Measurements from ENCODE around the gene AMIGO3. TPM values are rescaled to one million over a fixed set of nuclear protein-coding genes. Genes with fewer than 3 reads are reported as not detected.
A peak's percentile ranks its signal among the peaks of the same experiment; 100 is the strongest.

Gene AMIGO3
- total RNA-seq, 1 experiment from 2014 or later, result not detected

DNA sequence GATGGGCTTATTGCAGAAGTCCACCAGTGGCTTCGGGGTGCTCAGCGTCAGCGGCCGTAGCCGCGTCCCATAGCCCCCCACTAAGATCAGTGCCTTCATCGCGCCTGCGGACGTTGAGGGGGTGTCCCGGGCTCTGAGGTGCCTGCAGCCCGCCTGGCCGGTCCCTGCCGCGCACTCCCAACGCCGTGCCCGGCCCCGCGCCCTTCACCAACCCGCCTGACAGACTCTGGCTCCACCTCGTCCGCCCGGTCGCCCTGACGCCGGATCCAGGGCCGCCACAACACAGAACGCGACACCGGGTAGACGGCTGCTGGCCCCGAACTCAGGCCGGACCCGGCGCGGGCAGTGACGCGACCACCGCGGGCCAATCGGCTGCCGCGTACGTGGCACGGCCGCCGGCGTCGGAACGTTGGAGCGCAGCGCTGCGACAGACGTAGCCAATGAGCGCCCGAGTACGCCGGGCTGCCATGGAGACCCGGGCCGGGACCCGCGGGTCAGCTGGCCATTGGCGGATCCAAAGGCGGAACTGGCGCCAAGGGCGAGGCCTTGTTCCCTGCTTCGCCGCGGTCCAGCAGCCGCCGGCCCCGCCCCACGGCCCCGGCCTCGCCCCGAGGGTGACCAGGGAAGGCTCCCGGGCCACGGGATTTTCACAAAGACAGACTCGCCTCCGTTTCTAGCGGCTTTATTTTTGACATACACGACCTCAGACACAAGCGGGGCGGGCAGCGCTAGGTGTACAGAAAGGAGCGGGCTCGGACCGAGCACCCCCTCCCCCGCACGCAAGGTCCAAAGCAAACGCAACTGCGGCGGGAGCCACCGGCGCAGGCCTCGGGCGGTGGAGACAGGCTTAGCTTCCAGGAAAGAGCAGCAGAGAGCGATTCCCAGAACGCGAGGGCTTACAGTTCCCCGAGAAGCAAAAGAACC lies 4.4 kb upstream of the AMIGO3 start, which contains the start of gene GMPPB:
Gene GMPPB, minus strand, starts transcription at position 324 of the 924 bp plus-strand sequence. Its CDS starts 225 bp downstream, at position 99.
- H3K36me3 Mint-ChIP-seq (ENCODE audit: insufficient read depth, unreplicated experiment), result peaks cover 76% of the 10 kb centered on the region
- TSS peak; percentile 31 for BruUV-seq (replicated peaks)
- peak within 1 kb of the TSS; percentile 99 for H3K4me3 ChIP-seq (ENCODE audit: low read depth, low read length)
- no peaks in the 10 kb centered on the region for H3K9me3 Mint-ChIP-seq (ENCODE audit: unreplicated experiment)
- H3K27me3 Mint-ChIP-seq (ENCODE audit: insufficient read depth, unreplicated experiment), result no peaks in the 10 kb centered on the region
- peak within 1 kb of the TSS; percentile 92 for H3K27ac Mint-ChIP-seq (ENCODE audit: unreplicated experiment)
- H3K36me3 ChIP-seq (ENCODE audit: control insufficient read depth, insufficient read depth, low read length), result peaks cover 4% of the 10 kb centered on the region
- H3K4me1 ChIP-seq, result peaks cover 9% of the 10 kb centered on the region
- DNase-seq, result peak; percentile 94 to 97
- ChIA-PET CTCF (interaction anchor here (0.6 to 1.8 kb wide), 5 partner anchors 10 to 184 kb away, joined by 3 to 8 read pairs (median 4); partner anchors contain the start of gene INKA1), POLR2A (interaction anchor here (0.6 to 1.0 kb wide), 3 partner anchors 57 to 821 kb away, joined by 3 to 5 read pairs (median 3); partner anchors contain the start of gene IP6K1)
- no peaks in the 10 kb centered on the region for H3K9me3 ChIP-seq
- no peaks in the 10 kb centered on the region for H3K27me3 ChIP-seq (replicated peaks; ENCODE audit: control insufficient read depth, insufficient read depth, low read length)
- intact Hi-C loops (cut with micrococcal nuclease; ENCODE audit: unreplicated experiment), result loop anchor here (5.0 kb wide), 1 partner anchor 63 kb away; the partner anchor contains the start of gene IP6K1
- peak within 1 kb of the TSS; percentile 79 for H3K4me3 Mint-ChIP-seq (ENCODE audit: unreplicated experiment)
- TF ChIP-seq, protein P1, sequence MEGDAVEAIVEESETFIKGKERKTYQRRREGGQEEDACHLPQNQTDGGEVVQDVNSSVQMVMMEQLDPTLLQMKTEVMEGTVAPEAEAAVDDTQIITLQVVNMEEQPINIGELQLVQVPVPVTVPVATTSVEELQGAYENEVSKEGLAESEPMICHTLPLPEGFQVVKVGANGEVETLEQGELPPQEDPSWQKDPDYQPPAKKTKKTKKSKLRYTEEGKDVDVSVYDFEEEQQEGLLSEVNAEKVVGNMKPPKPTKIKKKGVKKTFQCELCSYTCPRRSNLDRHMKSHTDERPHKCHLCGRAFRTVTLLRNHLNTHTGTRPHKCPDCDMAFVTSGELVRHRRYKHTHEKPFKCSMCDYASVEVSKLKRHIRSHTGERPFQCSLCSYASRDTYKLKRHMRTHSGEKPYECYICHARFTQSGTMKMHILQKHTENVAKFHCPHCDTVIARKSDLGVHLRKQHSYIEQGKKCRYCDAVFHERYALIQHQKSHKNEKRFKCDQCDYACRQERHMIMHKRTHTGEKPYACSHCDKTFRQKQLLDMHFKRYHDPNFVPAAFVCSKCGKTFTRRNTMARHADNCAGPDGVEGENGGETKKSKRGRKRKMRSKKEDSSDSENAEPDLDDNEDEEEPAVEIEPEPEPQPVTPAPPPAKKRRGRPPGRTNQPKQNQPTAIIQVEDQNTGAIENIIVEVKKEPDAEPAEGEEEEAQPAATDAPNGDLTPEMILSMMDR (IDR thresholded peaks at IDR 0.05; ENCODE audit: insufficient read depth in 1 of 2, low read depth in 1 of 2, low read length in 1 of 2, severe bottlenecking in 1 of 2, unreplicated experiment in 1 of 2), result no peak
- H3K4me1 Mint-ChIP-seq (ENCODE audit: low read depth, unreplicated experiment), result peaks cover 7% of the 10 kb centered on the region

DNA sequence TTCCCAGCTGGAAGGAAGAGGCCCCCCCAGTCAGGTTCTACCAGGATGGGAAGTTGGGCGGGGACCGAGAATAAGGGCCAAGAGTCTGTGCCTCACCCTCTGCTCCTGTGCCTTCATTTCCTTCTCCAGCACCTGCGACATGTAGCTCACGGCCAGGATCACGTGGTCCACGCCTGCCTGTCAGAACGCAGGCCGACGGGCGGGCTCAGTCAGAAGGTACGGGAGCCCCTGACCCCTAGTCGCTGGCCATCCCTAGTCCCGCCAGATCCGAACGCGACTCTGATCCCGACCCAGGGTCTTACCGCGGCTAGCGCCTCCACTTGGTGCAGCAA lies 3.8 kb upstream of the AMIGO3 start:
- Mint-ChIP-seq H3K9me3 (ENCODE audit: unreplicated experiment) (no peaks in the 10 kb centered on the region), H3K4me3 (ENCODE audit: unreplicated experiment) (peak overlapping the region; percentile 79), H3K4me1 (ENCODE audit: low read depth, unreplicated experiment) (peaks cover 7% of the 10 kb centered on the region), H3K27ac (ENCODE audit: unreplicated experiment) (peak overlapping the region; percentile 92), H3K36me3 (ENCODE audit: insufficient read depth, unreplicated experiment) (peaks cover 76% of the 10 kb centered on the region), H3K27me3 (ENCODE audit: insufficient read depth, unreplicated experiment) (no peaks in the 10 kb centered on the region)
- intact Hi-C loops (cut with micrococcal nuclease; ENCODE audit: unreplicated experiment), result loop anchor here (5.0 kb wide), 1 partner anchor 64 kb away; the partner anchor contains the start of gene IP6K1
- BruUV-seq (replicated peaks), result no TSS peak
- CTCF ChIA-PET, result interaction anchor here (1.2 to 1.8 kb wide), 3 partner anchors 80 to 184 kb away, joined by 3 to 4 read pairs (median 4); partner anchors contain the start of gene INKA1
- Histone ChIP-seq H3K9me3 (no peaks in the 10 kb centered on the region), H3K4me1 (peaks cover 9% of the 10 kb centered on the region), H3K27me3 (replicated peaks; ENCODE audit: control insufficient read depth, insufficient read depth, low read length) (no peaks in the 10 kb centered on the region), H3K36me3 (ENCODE audit: control insufficient read depth, insufficient read depth, low read length) (peaks cover 4% of the 10 kb centered on the region), H3K4me3 (ENCODE audit: low read depth, low read length) (peak overlapping the region; percentile 99)
- peak; percentile 67 to 73 for DNase-seq
- POLR2A ChIA-PET, result no interaction called here
- TF ChIP-seq, protein P1 (IDR thresholded peaks at IDR 0.05; ENCODE audit: insufficient read depth in 1 of 2, low read depth in 1 of 2, low read length in 1 of 2, severe bottlenecking in 1 of 2, unreplicated experiment in 1 of 2), result no peak

DNA sequence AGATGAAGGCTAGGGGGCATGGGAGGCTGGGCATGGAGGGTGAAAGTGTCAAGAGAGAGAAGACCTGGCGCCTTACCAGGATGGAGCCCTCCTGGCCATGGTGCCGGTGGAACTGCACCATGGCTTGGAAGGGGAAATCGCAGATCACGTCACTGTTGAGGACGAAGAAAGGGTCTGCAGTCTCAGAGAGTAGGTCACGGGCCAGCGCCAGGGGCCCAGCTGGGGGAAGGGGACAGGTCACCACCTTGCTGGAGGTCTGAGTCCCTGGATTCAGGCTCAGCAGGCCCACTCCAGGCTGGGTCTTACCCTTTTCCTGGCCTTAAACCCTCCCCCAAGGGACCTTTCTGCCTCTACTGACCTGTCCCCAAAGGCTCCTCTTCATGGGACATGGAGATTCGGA lies 3.4 kb upstream of the AMIGO3 start:
- DNase-seq, result peak in 1 of 2 experiments; percentile 36
- intact Hi-C loops (cut with micrococcal nuclease; ENCODE audit: unreplicated experiment), result loop anchor here (5.0 kb wide), 1 partner anchor 64 kb away; the partner anchor contains the start of gene IP6K1
- CTCF ChIA-PET, result interaction anchor here (0.9 to 1.8 kb wide), 4 partner anchors 80 to 183 kb away, joined by 3 to 4 read pairs (median 4); partner anchors contain the start of gene INKA1

More for the DNA sequence above, 3.4 kb upstream of the AMIGO3 start:
- Histone ChIP-seq H3K4me1 (peaks cover 9% of the 10 kb centered on the region), H3K27me3 (replicated peaks; ENCODE audit: control insufficient read depth, insufficient read depth, low read length) (no peaks in the 10 kb centered on the region), H3K36me3 (ENCODE audit: control insufficient read depth, insufficient read depth, low read length) (peaks cover 4% of the 10 kb centered on the region), H3K4me3 (ENCODE audit: low read depth, low read length) (peak overlapping the region; percentile 99), H3K9me3 (no peaks in the 10 kb centered on the region)
- Mint-ChIP-seq H3K36me3 (ENCODE audit: insufficient read depth, unreplicated experiment) (peaks cover 75% of the 10 kb centered on the region), H3K4me1 (ENCODE audit: low read depth, unreplicated experiment) (peaks cover 7% of the 10 kb centered on the region), H3K4me3 (ENCODE audit: unreplicated experiment) (peak overlapping the region; percentile 79), H3K27ac (ENCODE audit: unreplicated experiment) (peak overlapping the region; percentile 92), H3K27me3 (ENCODE audit: insufficient read depth, unreplicated experiment) (no peaks in the 10 kb centered on the region), H3K9me3 (ENCODE audit: unreplicated experiment) (no peaks in the 10 kb centered on the region)
- no TSS peak for BruUV-seq (replicated peaks)
- POLR2A ChIA-PET, result no interaction called here
- TF ChIP-seq, protein P1 (IDR thresholded peaks at IDR 0.05; ENCODE audit: insufficient read depth in 1 of 2, low read depth in 1 of 2, low read length in 1 of 2, severe bottlenecking in 1 of 2, unreplicated experiment in 1 of 2), result no peak

Data from Caco-2 (cell line).